SK-N-SH (cell line): ENCODE data around the gene GOT1. TPM values are rescaled to one million over a fixed set of nuclear protein-coding genes. Genes with fewer than 3 reads are reported as not detected.

ENCODE experiments used
- CTCF ChIA-PET: fragments of 300-600, 350-600 bp; formaldehyde crosslinking; extraction: SDS; loops from one replicate; lab custom pipeline; 2021; lab: Yijun Ruan, JAX
- POLR2A ChIA-PET: fragments of 350-600 bp; sonication (Branson Sonifier 250); formaldehyde crosslinking; extraction: SDS; loops from one replicate; lab custom pipeline; 2020; ENCODE audit warnings: antibody characterized with exemption, inconsistent platforms; lab: Yijun Ruan, JAX
- DNase-seq: peaks from one replicate; pipeline ENCODE4 v3.0.0; 2012
- H2AFZ ChIP-seq: fragments of 200-600 bp; sonication (generic); 2 replicates; pipeline ENCODE4 v1.8.1; 2016; ENCODE audit warnings: antibody characterized with exemption, mild to moderate bottlenecking, low read depth
- H3F3A ChIP-seq: fragments of 200-600 bp; sonication (generic); replicated peaks from 2 replicates; pipeline ENCODE3; 2016; ENCODE audit warnings: antibody characterized with exemption, mild to moderate bottlenecking; ENCODE audit not compliant: insufficient read depth
- H3K27ac ChIP-seq, 2 experiments: fragments of 200-500 bp in 1 of 2; fragments of 200-600 bp in 1 of 2; sonication (Bioruptor generic) in 1 of 2; sonication (generic), shearing (Covaris generic) in 1 of 2; 2 replicates each; pipeline versions ENCODE4 v1.5.1 to v1.6.1; 2014 to 2016; ENCODE audit warnings: low read depth in 2 of 2, inconsistent platforms in 1 of 2, low read length in 1 of 2, mild to moderate bottlenecking in 1 of 2, mixed read lengths in 1 of 2
- H3K27me3 ChIP-seq: fragments of 200-600 bp; sonication (generic), shearing (Covaris generic); 2 replicates; pipeline ENCODE4 v1.6.1; 2016; ENCODE audit warnings: mixed run types; ENCODE audit not compliant: insufficient read depth
- H3K36me3 ChIP-seq, 2 experiments: fragments of 200-500 bp in 1 of 2; fragments of 200-600 bp in 1 of 2; sonication (Bioruptor generic) in 1 of 2; sonication (generic) in 1 of 2; replicated peaks in 1 of 2; 2 replicates each; pipeline versions ENCODE3 to v1.5.1; 2014 to 2016; ENCODE audit warnings: low read length in 1 of 2, mild to moderate bottlenecking in 1 of 2; ENCODE audit not compliant: insufficient read depth in 2 of 2, control insufficient read depth in 1 of 2
- H3K4me1 ChIP-seq, 2 experiments: fragments of 200-500 bp in 1 of 2; fragments of 200-600 bp in 1 of 2; sonication (Bioruptor generic) in 1 of 2; sonication (generic), shearing (Covaris generic) in 1 of 2; 2 replicates each; pipeline versions ENCODE4 v1.5.1 to v1.6.1; 2014 to 2016; ENCODE audit warnings: low read depth in 1 of 2, low read length in 1 of 2, mixed run types in 1 of 2; ENCODE audit not compliant: insufficient read depth in 2 of 2, control insufficient read depth in 1 of 2
- H3K4me2 ChIP-seq: fragments of 200-600 bp; sonication (generic), shearing (Covaris generic); 2 replicates; pipeline ENCODE4 v1.6.1; 2017; ENCODE audit warnings: mixed run types
- H3K4me3 ChIP-seq, 2 experiments: fragments of 200-500 bp in 1 of 2; fragments of 200-600 bp in 1 of 2; sonication (Bioruptor generic) in 1 of 2; sonication (generic), shearing (Covaris generic) in 1 of 2; 2 replicates each; pipeline versions ENCODE4 v1.5.1 to v1.8.1; 2014 to 2016; ENCODE audit warnings: low read depth in 2 of 2, inconsistent platforms in 1 of 2, low read length in 1 of 2, mild to moderate bottlenecking in 1 of 2, mixed read lengths in 1 of 2, moderate library complexity in 1 of 2
- H3K79me2 ChIP-seq: fragments of 200-600 bp; sonication (generic); 2 replicates; pipeline ENCODE4 v1.8.1; 2017; ENCODE audit warnings: mild to moderate bottlenecking; ENCODE audit not compliant: insufficient read depth
- H3K9ac ChIP-seq: fragments of 200-600 bp; sonication (generic); 2 replicates; pipeline ENCODE4 v1.6.1; 2017; ENCODE audit warnings: mixed run types
- H3K9me2 ChIP-seq: fragments of 200-600 bp; sonication (generic); 2 replicates; pipeline ENCODE4 v1.6.1; 2017; ENCODE audit warnings: mixed run types
- H3K9me3 ChIP-seq: fragments of 200-600 bp; sonication (generic); 2 replicates; pipeline ENCODE4 v1.6.1; 2017; ENCODE audit warnings: mixed run types, mild to moderate bottlenecking, moderate library complexity
- H4K20me1 ChIP-seq: fragments of 200-600 bp; sonication (generic); 2 replicates; pipeline ENCODE4 v1.6.1; 2017; ENCODE audit warnings: mild to moderate bottlenecking, mixed run types; ENCODE audit not compliant: insufficient read depth
- ELF1 ChIP-seq: IDR thresholded peaks from 2 replicates; pipeline ENCODE4 v1.4.0; 2012
- EZH2phosphoT487 ChIP-seq: fragments of 200-600 bp; sonication (generic); IDR thresholded peaks from 2 replicates; pipeline ENCODE4 v1.6.1; 2017; ENCODE audit warnings: low read depth, mixed run types, mild to moderate bottlenecking, antibody characterized with exemption, moderate library complexity, borderline replicate concordance
- FOXJ3 ChIP-seq: sonication (generic); formaldehyde crosslinking; IDR thresholded peaks from 2 replicates; pipeline ENCODE4 v1.5.1; 2020; ENCODE audit warnings: mild to moderate bottlenecking, missing genetic modification reagents
- GABPA ChIP-seq: IDR thresholded peaks from 2 replicates; pipeline ENCODE4 v1.4.0; 2012; ENCODE audit warnings: low read depth, mild to moderate bottlenecking
- GATA2 ChIP-seq: sonication (generic); formaldehyde crosslinking; IDR thresholded peaks from 2 replicates; pipeline ENCODE4 v1.5.0; 2020; ENCODE audit warnings: mild to moderate bottlenecking, missing genetic modification reagents
- MXI1 ChIP-seq: IDR thresholded peaks from 2 replicates; pipeline ENCODE4 v1.6.1; 2012; ENCODE audit warnings: mild to moderate bottlenecking, low read depth, low read length, improper control_type of control experiment
- NFIC ChIP-seq: IDR thresholded peaks from 2 replicates; pipeline ENCODE4 v1.4.0; 2012; ENCODE audit warnings: borderline replicate concordance
- RAD21 ChIP-seq: IDR thresholded peaks from 2 replicates; pipeline ENCODE4 v1.6.1; 2012; ENCODE audit warnings: mild to moderate bottlenecking, low read length
- RCOR1 ChIP-seq: fragments of 150-350 bp; IDR thresholded peaks from 2 replicates; pipeline ENCODE4 v1.6.1; 2017; ENCODE audit warnings: antibody characterized with exemption, low read length
- RFX5 ChIP-seq: IDR thresholded peaks from 2 replicates; pipeline ENCODE4 v1.6.1; 2012; ENCODE audit warnings: mild to moderate bottlenecking, improper control_type of control experiment, low read length
- RXRA ChIP-seq: IDR thresholded peaks from 2 replicates; pipeline ENCODE4 v1.4.0; 2012; ENCODE audit warnings: low read depth, mild to moderate bottlenecking, borderline replicate concordance
- SIN3A ChIP-seq: IDR thresholded peaks from 2 replicates; pipeline ENCODE4 v1.6.1; 2012; ENCODE audit warnings: low read depth, mild to moderate bottlenecking, low read length, moderate library complexity, borderline replicate concordance
- TCF12 ChIP-seq: IDR thresholded peaks from 2 replicates; pipeline ENCODE4 v1.4.0; 2012
- TEAD4 ChIP-seq: IDR thresholded peaks from 2 replicates; pipeline ENCODE4 v1.4.0; 2012; ENCODE audit warnings: mild to moderate bottlenecking, borderline replicate concordance; ENCODE audit not compliant: insufficient read depth
- WGBS: methylation state at CpG from one replicate; pipeline ENCODE4 v1.1.6; 2017; ENCODE audit warnings: low lambda C conversion rate; 5-methylcytosine and 5-hydroxymethylcytosine counted together
- polyA plus RNA-seq, 3 experiments: library from polyadenylated mRNA; depleted of rRNA; stranded (reverse); fragments of >200 nt; gene quantifications; 2 replicates each; pipeline ENCODE4 v1.2.3, GENCODE V29; 2012
- TF ChIP-seq, protein P1 (sequence below): IDR thresholded peaks from 2 replicates; pipeline ENCODE4 v1.4.0; 2012; ENCODE audit warnings: low read depth, borderline replicate concordance
- TF ChIP-seq, protein P2 (sequence below): fragments of 150-350 bp; IDR thresholded peaks from 2 replicates; pipeline ENCODE4 v1.6.1; 2017; ENCODE audit warnings: antibody characterized with exemption, low read length, low read depth, borderline replicate concordance
- TF ChIP-seq, protein P3 (sequence below): IDR thresholded peaks from 2 replicates; pipeline ENCODE4; 2012
- TF ChIP-seq, protein P4 (sequence below): fragments of 150-350 bp; IDR thresholded peaks from 2 replicates; pipeline ENCODE4 v1.6.1; 2016; ENCODE audit warnings: mild to moderate bottlenecking, low read depth, low read length

The GOT1 gene
- polyA plus RNA-seq, 1 of the 3 experiments (the other 2 are of a cell fraction) = 9.8 TPM

DNA sequence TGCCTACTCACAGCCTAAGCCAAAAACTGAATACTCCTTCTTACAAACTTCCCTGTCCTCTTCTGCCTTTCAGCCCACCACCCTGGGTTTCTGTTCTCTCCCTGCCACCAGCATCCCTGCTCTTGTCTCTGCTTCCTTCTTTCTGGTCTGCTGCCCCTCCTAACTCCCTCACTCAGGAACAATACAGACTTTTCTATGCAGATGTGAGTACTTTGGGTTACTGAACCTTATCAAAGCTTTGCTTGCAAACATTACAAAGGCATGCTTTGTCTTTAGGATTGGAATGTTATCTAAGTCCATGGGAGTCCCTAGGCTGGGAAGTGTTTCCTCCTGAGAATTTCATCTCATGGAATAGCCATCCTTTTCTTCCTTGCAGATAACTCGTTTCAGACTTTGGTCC, 72.3 kb downstream of the GOT1 start:
- Histone ChIP-seq H3K27me3 (peaks cover 15% of the 10 kb centered on the region; the same call in 1 of the 2 replicates), H3K79me2 (no peaks in the 10 kb centered on the region), H3K9ac (no peak overlapping the region), H3K4me3 (no peak overlapping the region), H3K36me3 (no peaks in the 10 kb centered on the region), H3K4me2 (no peak overlapping the region), H3K9me2 (no peaks in the 10 kb centered on the region), H3F3A (no peaks in the 10 kb centered on the region)
- ChIA-PET CTCF (no interaction called here), POLR2A (no interaction called here)
- WGBS = 21% methylated on average over 1 of the region's 1 CpG
- TF ChIP-seq NFIC = no peak
- TF ChIP-seq, protein P1, sequence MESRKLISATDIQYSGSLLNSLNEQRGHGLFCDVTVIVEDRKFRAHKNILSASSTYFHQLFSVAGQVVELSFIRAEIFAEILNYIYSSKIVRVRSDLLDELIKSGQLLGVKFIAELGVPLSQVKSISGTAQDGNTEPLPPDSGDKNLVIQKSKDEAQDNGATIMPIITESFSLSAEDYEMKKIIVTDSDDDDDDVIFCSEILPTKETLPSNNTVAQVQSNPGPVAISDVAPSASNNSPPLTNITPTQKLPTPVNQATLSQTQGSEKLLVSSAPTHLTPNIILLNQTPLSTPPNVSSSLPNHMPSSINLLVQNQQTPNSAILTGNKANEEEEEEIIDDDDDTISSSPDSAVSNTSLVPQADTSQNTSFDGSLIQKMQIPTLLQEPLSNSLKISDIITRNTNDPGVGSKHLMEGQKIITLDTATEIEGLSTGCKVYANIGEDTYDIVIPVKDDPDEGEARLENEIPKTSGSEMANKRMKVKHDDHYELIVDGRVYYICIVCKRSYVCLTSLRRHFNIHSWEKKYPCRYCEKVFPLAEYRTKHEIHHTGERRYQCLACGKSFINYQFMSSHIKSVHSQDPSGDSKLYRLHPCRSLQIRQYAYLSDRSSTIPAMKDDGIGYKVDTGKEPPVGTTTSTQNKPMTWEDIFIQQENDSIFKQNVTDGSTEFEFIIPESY = no peak
- no peak for TF ChIP-seq ELF1
- TF ChIP-seq RCOR1 = no peak
- TF ChIP-seq TEAD4 = no peak
- TF ChIP-seq, protein P2, sequence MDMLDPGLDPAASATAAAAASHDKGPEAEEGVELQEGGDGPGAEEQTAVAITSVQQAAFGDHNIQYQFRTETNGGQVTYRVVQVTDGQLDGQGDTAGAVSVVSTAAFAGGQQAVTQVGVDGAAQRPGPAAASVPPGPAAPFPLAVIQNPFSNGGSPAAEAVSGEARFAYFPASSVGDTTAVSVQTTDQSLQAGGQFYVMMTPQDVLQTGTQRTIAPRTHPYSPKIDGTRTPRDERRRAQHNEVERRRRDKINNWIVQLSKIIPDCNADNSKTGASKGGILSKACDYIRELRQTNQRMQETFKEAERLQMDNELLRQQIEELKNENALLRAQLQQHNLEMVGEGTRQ = no peak
- TF ChIP-seq, protein P3, sequence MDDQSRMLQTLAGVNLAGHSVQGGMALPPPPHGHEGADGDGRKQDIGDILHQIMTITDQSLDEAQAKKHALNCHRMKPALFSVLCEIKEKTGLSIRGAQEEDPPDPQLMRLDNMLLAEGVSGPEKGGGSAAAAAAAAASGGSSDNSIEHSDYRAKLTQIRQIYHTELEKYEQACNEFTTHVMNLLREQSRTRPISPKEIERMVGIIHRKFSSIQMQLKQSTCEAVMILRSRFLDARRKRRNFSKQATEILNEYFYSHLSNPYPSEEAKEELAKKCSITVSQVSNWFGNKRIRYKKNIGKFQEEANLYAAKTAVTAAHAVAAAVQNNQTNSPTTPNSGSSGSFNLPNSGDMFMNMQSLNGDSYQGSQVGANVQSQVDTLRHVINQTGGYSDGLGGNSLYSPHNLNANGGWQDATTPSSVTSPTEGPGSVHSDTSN = no peak
- no peak for TF ChIP-seq TCF12
- no peak for TF ChIP-seq RAD21
- no peak for TF ChIP-seq GATA2 (CRISPR knock-in tag)
- TF ChIP-seq, protein P4, sequence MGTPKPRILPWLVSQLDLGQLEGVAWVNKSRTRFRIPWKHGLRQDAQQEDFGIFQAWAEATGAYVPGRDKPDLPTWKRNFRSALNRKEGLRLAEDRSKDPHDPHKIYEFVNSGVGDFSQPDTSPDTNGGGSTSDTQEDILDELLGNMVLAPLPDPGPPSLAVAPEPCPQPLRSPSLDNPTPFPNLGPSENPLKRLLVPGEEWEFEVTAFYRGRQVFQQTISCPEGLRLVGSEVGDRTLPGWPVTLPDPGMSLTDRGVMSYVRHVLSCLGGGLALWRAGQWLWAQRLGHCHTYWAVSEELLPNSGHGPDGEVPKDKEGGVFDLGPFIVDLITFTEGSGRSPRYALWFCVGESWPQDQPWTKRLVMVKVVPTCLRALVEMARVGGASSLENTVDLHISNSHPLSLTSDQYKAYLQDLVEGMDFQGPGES = no peak
- no peak for TF ChIP-seq FOXJ3 (CRISPR knock-in tag)
- TF ChIP-seq MXI1 = no peak
- no peak for TF ChIP-seq SIN3A
- no peak for TF ChIP-seq RFX5
- no peak for TF ChIP-seq RXRA
- TF ChIP-seq EZH2phosphoT487 = no peak
- TF ChIP-seq GABPA = no peak
- TF ChIP-seq, all 33 proteins: peak for 0
- no peak overlapping the region for H3K27ac ChIP-seq
- H3K9me3 ChIP-seq = no peaks in the 10 kb centered on the region
- H2AFZ ChIP-seq = no peak overlapping the region
- no peak for DNase-seq
- H4K20me1 ChIP-seq = no peaks in the 10 kb centered on the region
- no peaks in the 10 kb centered on the region for H3K4me1 ChIP-seq
